ENCODE results near the gene CCR3.
A peak's percentile ranks its signal among the peaks of the same experiment; 100 is the strongest.

The CCR3 gene

GRCh38 chr3:46272028-46272451, 29.8 kb downstream of the CCR3 start:
- POLR2A ChIA-PET, result no interaction called here

DNA sequence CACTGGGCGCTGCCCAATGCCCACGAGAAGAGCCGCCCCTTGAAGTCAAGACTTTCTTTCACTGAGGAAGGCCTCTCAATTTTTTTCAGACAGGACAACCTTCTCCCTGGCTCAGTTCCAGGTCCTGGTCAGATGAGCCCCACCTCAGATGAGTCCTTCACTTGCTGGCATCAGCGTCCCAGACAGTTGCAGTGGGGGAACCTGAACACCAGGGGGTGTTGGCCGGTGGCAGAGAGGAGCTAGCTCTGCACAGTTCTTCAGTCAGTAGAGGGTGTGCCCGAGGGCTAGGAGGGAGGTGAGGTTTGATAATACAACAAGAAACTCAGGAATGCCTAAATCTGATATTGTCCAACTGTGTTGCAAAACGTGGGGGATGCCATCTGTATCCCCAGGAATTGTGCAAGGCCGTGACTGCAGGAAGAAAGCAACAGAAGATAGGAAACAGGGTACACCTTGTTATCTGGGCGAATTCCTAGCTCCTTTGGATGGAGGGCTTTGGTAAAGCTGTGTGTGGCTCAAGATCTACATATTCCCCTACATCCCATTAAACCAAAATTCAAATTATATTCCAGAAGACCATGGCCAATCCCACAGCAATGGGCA, 34.3 kb downstream of the CCR3 start:
- no peak overlapping the region for H3K4me3 ChIP-seq (ENCODE audit: low read depth, low read length)
- CTCF ChIA-PET, result interaction anchor here (0.7 to 1.4 kb wide), 3 partner anchors 9 to 11 kb away, joined by 3 to 5 read pairs (median 4); no protein-coding TSS in a partner anchor
- POLR2A ChIA-PET, result no interaction called here
- no peak for DNase-seq (ENCODE audit: low read depth, low spot score)
- TF ChIP-seq, protein P1, sequence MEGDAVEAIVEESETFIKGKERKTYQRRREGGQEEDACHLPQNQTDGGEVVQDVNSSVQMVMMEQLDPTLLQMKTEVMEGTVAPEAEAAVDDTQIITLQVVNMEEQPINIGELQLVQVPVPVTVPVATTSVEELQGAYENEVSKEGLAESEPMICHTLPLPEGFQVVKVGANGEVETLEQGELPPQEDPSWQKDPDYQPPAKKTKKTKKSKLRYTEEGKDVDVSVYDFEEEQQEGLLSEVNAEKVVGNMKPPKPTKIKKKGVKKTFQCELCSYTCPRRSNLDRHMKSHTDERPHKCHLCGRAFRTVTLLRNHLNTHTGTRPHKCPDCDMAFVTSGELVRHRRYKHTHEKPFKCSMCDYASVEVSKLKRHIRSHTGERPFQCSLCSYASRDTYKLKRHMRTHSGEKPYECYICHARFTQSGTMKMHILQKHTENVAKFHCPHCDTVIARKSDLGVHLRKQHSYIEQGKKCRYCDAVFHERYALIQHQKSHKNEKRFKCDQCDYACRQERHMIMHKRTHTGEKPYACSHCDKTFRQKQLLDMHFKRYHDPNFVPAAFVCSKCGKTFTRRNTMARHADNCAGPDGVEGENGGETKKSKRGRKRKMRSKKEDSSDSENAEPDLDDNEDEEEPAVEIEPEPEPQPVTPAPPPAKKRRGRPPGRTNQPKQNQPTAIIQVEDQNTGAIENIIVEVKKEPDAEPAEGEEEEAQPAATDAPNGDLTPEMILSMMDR (IDR thresholded peaks at IDR 0.05; ENCODE audit: insufficient read depth, low read length, missing control alignments), result peak; percentile 53

More at GRCh38 chr3:46272028-46272451, 29.8 kb downstream of the CCR3 start:
- CTCF ChIA-PET, result no interaction called here
- TF ChIP-seq, protein P1 (IDR thresholded peaks at IDR 0.05; ENCODE audit: insufficient read depth, low read length, missing control alignments), result no peak
- no peak overlapping the region for H3K4me3 ChIP-seq (ENCODE audit: low read depth, low read length)
- DNase-seq (ENCODE audit: low read depth, low spot score), result no peak

- CTCF ChIA-PET, result no interaction called here
Measured at GRCh38 chr3:46277476-46277875, 35.2 kb downstream of the CCR3 start.

DNA sequence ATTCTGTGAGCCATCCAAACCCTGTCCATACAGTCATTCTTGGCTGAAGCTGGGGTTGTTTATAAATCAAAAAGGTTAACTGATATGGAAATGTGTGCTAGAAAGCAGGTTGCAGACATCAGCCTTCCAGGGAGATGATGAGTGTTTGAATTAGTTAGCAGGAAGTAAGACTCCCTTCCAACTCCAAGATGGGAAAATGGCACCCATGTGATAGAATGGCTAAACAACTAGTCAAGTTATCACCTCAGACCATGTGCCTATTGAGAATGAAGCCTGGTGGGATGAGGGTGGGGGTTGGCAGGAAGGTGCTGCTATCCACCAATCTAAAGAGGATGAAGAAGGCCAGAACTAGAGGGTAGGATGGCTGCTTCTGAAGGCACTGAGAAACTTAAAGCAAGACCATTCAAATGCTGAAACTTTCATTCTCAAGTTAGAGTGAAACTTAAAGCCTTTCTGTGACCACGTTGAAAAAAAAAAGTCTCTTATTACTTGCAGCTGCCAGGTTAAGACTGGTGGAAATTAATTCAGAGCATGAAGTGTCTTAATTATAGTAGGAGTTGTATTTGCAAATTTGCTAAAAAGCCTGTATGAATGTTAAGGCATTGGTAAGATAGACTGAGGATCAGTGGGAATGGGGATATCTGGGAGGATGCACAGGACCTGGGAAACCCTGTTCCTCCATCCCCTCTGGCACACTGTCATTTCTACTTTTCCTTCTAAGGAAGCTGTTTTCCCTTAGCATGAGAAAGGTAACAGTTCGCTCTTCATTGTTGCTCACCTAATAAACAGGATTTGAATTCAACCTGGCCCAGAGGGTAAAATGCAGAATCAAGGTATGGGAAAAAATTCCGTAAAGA, 36.8 kb downstream of the CCR3 start:
- CTCF ChIA-PET, result no interaction called here
- no peak for DNase-seq (ENCODE audit: low read depth, low spot score)
- POLR2A ChIA-PET, result no interaction called here

More at GRCh38 chr3:46277476-46277875, 35.2 kb downstream of the CCR3 start:
- POLR2A ChIA-PET, result no interaction called here
- TF ChIP-seq, protein P1 (IDR thresholded peaks at IDR 0.05; ENCODE audit: insufficient read depth, low read length, missing control alignments), result no peak
- H3K4me3 ChIP-seq (ENCODE audit: low read depth, low read length), result no peak overlapping the region
- no peak for DNase-seq (ENCODE audit: low read depth, low spot score)

DNA sequence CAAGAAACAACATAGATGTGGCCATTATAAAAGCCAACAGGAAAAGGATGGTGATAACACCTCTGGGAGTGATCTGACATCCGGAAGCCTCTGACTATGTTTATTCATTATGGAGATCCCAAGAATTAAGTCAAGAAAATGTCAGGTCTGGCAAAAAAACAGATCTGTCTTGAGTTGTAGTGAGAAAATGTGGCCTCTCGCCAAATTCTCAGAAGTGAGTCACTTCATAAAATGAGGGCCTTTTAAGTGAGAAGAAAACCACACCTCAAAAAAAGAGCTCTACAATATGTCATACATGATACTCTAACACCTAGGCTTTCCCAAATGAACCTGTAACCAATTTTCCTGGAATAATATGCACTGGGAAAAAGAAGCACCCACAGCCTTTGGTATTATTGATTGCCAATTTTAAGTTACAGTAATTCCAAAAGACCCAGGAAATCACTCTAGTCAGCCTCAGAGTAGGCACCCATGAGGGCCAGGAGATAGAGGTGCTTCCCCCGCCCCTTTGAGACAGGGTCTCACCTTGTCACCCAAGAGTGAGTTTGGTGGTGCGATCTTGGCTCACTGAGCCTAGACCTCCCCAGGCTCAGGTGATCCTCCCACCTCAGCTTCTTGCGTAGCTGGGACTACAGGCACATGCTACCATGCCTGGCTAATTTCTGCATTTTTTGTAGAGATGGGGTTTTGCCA, 38.0 kb downstream of the CCR3 start:
- H3K4me3 ChIP-seq (ENCODE audit: low read depth, low read length), result no peak overlapping the region
- no peak for DNase-seq (ENCODE audit: low read depth, low spot score)
- TF ChIP-seq, protein P1 (IDR thresholded peaks at IDR 0.05; ENCODE audit: insufficient read depth, low read length, missing control alignments), result no peak
- ChIA-PET CTCF (no interaction called here), POLR2A (no interaction called here)

More for the DNA sequence above, 36.8 kb downstream of the CCR3 start:
- TF ChIP-seq, protein P1 (IDR thresholded peaks at IDR 0.05; ENCODE audit: insufficient read depth, low read length, missing control alignments), result no peak
- H3K4me3 ChIP-seq (ENCODE audit: low read depth, low read length), result no peak overlapping the region

GRCh38 chr3:46281551-46281950, 39.3 kb downstream of the CCR3 start:
- CTCF ChIA-PET, result no interaction called here

More at GRCh38 chr3:46281551-46281950, 39.3 kb downstream of the CCR3 start:
- POLR2A ChIA-PET, result no interaction called here
- TF ChIP-seq, protein P1 (IDR thresholded peaks at IDR 0.05; ENCODE audit: insufficient read depth, low read length, missing control alignments), result no peak
- H3K4me3 ChIP-seq (ENCODE audit: low read depth, low read length), result no peak overlapping the region
- DNase-seq (ENCODE audit: low read depth, low spot score), result no peak

All from AG04449 (cell line).